ENCODE measurements around the gene ADAP1.

DNA sequence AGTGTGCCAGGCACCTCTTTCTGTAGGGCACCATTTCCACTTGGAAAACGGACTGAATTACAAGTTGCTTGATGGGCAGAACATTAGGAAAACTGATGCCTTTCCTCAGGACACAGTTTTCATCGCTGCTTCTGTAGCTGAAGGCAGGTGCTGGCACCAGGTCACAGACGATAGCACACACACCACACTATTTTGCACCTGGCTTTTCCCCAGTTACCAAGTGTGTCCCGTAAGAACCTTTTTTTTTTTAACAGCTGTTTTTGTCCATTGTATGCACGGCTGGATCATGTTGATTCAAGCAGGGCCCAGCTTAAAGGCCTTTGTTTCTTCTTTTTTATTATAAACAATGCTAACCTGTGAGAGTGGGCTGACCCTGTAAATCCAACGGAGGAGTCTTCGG, 79.4 kb downstream of the ADAP1 start:
- TF ChIP-seq, protein P1, sequence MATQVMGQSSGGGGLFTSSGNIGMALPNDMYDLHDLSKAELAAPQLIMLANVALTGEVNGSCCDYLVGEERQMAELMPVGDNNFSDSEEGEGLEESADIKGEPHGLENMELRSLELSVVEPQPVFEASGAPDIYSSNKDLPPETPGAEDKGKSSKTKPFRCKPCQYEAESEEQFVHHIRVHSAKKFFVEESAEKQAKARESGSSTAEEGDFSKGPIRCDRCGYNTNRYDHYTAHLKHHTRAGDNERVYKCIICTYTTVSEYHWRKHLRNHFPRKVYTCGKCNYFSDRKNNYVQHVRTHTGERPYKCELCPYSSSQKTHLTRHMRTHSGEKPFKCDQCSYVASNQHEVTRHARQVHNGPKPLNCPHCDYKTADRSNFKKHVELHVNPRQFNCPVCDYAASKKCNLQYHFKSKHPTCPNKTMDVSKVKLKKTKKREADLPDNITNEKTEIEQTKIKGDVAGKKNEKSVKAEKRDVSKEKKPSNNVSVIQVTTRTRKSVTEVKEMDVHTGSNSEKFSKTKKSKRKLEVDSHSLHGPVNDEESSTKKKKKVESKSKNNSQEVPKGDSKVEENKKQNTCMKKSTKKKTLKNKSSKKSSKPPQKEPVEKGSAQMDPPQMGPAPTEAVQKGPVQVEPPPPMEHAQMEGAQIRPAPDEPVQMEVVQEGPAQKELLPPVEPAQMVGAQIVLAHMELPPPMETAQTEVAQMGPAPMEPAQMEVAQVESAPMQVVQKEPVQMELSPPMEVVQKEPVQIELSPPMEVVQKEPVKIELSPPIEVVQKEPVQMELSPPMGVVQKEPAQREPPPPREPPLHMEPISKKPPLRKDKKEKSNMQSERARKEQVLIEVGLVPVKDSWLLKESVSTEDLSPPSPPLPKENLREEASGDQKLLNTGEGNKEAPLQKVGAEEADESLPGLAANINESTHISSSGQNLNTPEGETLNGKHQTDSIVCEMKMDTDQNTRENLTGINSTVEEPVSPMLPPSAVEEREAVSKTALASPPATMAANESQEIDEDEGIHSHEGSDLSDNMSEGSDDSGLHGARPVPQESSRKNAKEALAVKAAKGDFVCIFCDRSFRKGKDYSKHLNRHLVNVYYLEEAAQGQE (IDR thresholded peaks at IDR 0.05; ENCODE audit: low read depth): no peak
- TF ChIP-seq ZFX (IDR thresholded peaks at IDR 0.05): no peak
